HepG2 (cell line): ENCODE data around the gene RPS2. TPM values are rescaled to one million over a fixed set of nuclear protein-coding genes. Genes with fewer than 3 reads are reported as not detected.

Experiments used
- ATAC-seq: fragments of 200-7000 bp; cut with Tn5 transposase; 3 replicates; pipeline ENCODE4 v1.9.1; 2020; ENCODE audit warnings: mild to moderate bottlenecking, moderate library complexity
- BruUV-seq: library from RNA; stranded (reverse); fragments of 400-500 nt; replicated peaks from 2 replicates; lab custom pipeline; 2021; lab: Mats Ljungman, UMichigan
- CTCF ChIA-PET: fragments of 300-600 bp; formaldehyde crosslinking; extraction: SDS; loops from one replicate; lab custom pipeline; 2021; ENCODE audit warnings: low total read pairs, inconsistent platforms, low intra/inter-chr PET ratio; lab: Yijun Ruan, JAX
- POLR2A ChIA-PET: fragments of 350-600 bp; sonication (Branson Sonifier 250); formaldehyde crosslinking; loops from one replicate; lab custom pipeline; 2020; ENCODE audit warnings: antibody characterized with exemption, inconsistent platforms; lab: Yijun Ruan, JAX
- DNase-seq: peaks from one replicate; pipeline ENCODE4 v3.0.0-alpha.2; 2015; ENCODE audit warnings: low spot score
- FAIRE-seq: peaks from 3 replicates; lab custom pipeline; 2011; peaks lifted over from hg19 to GRCh38; lab: Jason Lieb, UNC
- H2AFZ ChIP-seq: one replicate; pipeline ENCODE4 v1.6.1; 2011; ENCODE audit warnings: low read length, inconsistent platforms
- H3K27ac ChIP-seq: fragments of 300-600 bp; 3 replicates; pipeline ENCODE4 v1.8.0; 2011; ENCODE audit warnings: mixed run types, mild to moderate bottlenecking, mixed read lengths, low read length, inconsistent platforms; ENCODE audit not compliant: insufficient read depth; ENCODE audit errors: extremely low read length
- H3K27me3 ChIP-seq, 2 experiments: fragments of 200-600 bp in 1 of 2; 2 replicates in 1 of 2; 3 replicates in 1 of 2; pipeline versions ENCODE4 v1.6.0 to v1.8.0; 2011; ENCODE audit warnings: low read length in 2 of 2, mild to moderate bottlenecking in 2 of 2, moderate library complexity in 2 of 2, inconsistent platforms in 1 of 2; ENCODE audit not compliant: insufficient read depth in 2 of 2, control insufficient read depth in 1 of 2
- H3K36me3 ChIP-seq, 2 experiments: fragments of 200-600 bp in 1 of 2; replicated peaks in 1 of 2; 2 replicates in 1 of 2; 3 replicates in 1 of 2; pipeline versions ENCODE4 v1.5.1 to v1.8.0; 2011; ENCODE audit warnings: low read length in 2 of 2, inconsistent platforms in 1 of 2; ENCODE audit not compliant: insufficient read depth in 2 of 2, control insufficient read depth in 1 of 2
- H3K4me1 ChIP-seq: 2 replicates; pipeline ENCODE4 v1.5.1; 2012; ENCODE audit warnings: low read length, inconsistent platforms; ENCODE audit not compliant: insufficient read depth
- H3K4me2 ChIP-seq: 2 replicates; pipeline ENCODE4 v1.6.0; 2011; ENCODE audit warnings: low read depth, low read length, inconsistent platforms
- H3K4me3 ChIP-seq, 3 experiments: fragments of 200-600 bp in 1 of 3; sonication (generic), shearing (Covaris generic) in 1 of 3; replicated peaks in 1 of 3; 2 replicates each; pipeline ENCODE4 v1.5.1; 2011 to 2016; ENCODE audit warnings: low read length in 3 of 3, inconsistent platforms in 2 of 3, low read depth in 2 of 3, mild to moderate bottlenecking in 2 of 3, control low read depth in 1 of 3, mixed read lengths in 1 of 3; ENCODE audit not compliant: insufficient read depth in 1 of 3
- H3K79me2 ChIP-seq: one replicate; pipeline ENCODE4 v1.6.1; 2011; ENCODE audit warnings: low read length, inconsistent platforms; ENCODE audit not compliant: insufficient read depth
- H3K9ac ChIP-seq: 2 replicates; pipeline ENCODE4 v1.6.0; 2011; ENCODE audit warnings: mild to moderate bottlenecking, low read depth, low read length, inconsistent platforms; ENCODE audit not compliant: insufficient read depth
- H3K9me3 ChIP-seq: 2 replicates; pipeline ENCODE4 v1.5.1; 2012; ENCODE audit warnings: mild to moderate bottlenecking, low read length
- H4K20me1 ChIP-seq: 2 replicates; pipeline ENCODE4 v1.6.0; 2011; ENCODE audit warnings: inconsistent platforms, mild to moderate bottlenecking, low read length, moderate library complexity; ENCODE audit not compliant: insufficient read depth
- EZH2 ChIP-seq: conservative IDR thresholded peaks from 2 replicates; pipeline ENCODE4 v1.6.1; 2012; ENCODE audit warnings: mild to moderate bottlenecking, low read depth, low read length, moderate library complexity
- HNRNPK ChIP-seq: fragments of 200-400 bp; formaldehyde crosslinking; IDR thresholded peaks from 2 replicates; pipeline ENCODE4 v1.6.1; 2018; ENCODE audit warnings: low read length, low read depth, moderate library complexity, mild to moderate bottlenecking; ENCODE audit not compliant: poor library complexity, severe bottlenecking
- KDM2A ChIP-seq: sonication (generic); formaldehyde crosslinking; IDR thresholded peaks from 2 replicates; pipeline ENCODE4 v1.4.0; 2020; ENCODE audit warnings: low read depth, missing genetic modification reagents, borderline replicate concordance
- RAD21 ChIP-seq: fragments of 450-650 bp; formaldehyde crosslinking; IDR thresholded peaks from 2 replicates; pipeline ENCODE4 v1.5.0; 2020; ENCODE audit warnings: mild to moderate bottlenecking
- ZNF510 ChIP-seq: sonication (generic); formaldehyde crosslinking; IDR thresholded peaks from 2 replicates; pipeline ENCODE4 v1.4.0; 2020; ENCODE audit warnings: low read depth, mild to moderate bottlenecking, missing genetic modification reagents
- WGBS: methylation state at CpG from one replicate; pipeline ENCODE4 v1.1.6; 2017; ENCODE audit warnings: low lambda C conversion rate; 5-methylcytosine and 5-hydroxymethylcytosine counted together
- in situ Hi-C: cut with HindIII; loops from 2 replicates; pipeline ENCODE4 v1.10.0; 2017; ENCODE audit warnings: low pct_unique_long_range_greater_than_20kb; ENCODE audit not compliant: extremely low pct_ligation_motif_present
- intact Hi-C: fragments of 100-400 bp; cut with micrococcal nuclease; formaldehyde crosslinking; loops from one replicate; pipeline ENCODE4 v1.10.0; 2022; ENCODE audit not compliant: unreplicated experiment
- polyA plus RNA-seq, 8 experiments: library from polyadenylated mRNA; depleted of rRNA in 3 of 8; stranded (reverse) in 7 of 8; unstranded in 1 of 8; fragments of >200 nt; fragmentation: Illumina TruSeq in 4 of 8; extraction: Trizol in 4 of 8; gene quantifications; 2 replicates each; pipeline versions ENCODE4 v1.2.1 to v1.2.3, GENCODE V29; 2011 to 2016; ENCODE audit warnings: low read depth in 4 of 8, missing spikeins in 1 of 8, mixed read lengths in 1 of 8; ENCODE audit not compliant: insufficient read depth in 1 of 8
- total RNA-seq, 5 experiments: library from RNA; depleted of rRNA; stranded (reverse); fragments of >200 nt; fragmentation: Illumina TruSeq; extraction: Trizol; gene quantifications; 2 replicates each; pipeline ENCODE4 v1.2.3, GENCODE V29; 2016; ENCODE audit warnings: low read depth in 1 of 5
- TF ChIP-seq, protein P1 (sequence below): sonication (generic); formaldehyde crosslinking; IDR thresholded peaks from 2 replicates; pipeline ENCODE4 v1.5.0; 2020; ENCODE audit warnings: missing genetic modification reagents
- TF ChIP-seq, protein P2 (sequence below): sonication (generic); formaldehyde crosslinking; IDR thresholded peaks from 2 replicates; pipeline ENCODE4 v1.4.0; 2020; ENCODE audit warnings: missing genetic modification reagents, mild to moderate bottlenecking, borderline replicate concordance

RPS2 gene
- total and polyA plus RNA-seq, 2 of the 13 experiments (the other 11 are each of a cell fraction or from before 2014, with no cell fraction given): 1,908 to 4,514 TPM

DNA sequence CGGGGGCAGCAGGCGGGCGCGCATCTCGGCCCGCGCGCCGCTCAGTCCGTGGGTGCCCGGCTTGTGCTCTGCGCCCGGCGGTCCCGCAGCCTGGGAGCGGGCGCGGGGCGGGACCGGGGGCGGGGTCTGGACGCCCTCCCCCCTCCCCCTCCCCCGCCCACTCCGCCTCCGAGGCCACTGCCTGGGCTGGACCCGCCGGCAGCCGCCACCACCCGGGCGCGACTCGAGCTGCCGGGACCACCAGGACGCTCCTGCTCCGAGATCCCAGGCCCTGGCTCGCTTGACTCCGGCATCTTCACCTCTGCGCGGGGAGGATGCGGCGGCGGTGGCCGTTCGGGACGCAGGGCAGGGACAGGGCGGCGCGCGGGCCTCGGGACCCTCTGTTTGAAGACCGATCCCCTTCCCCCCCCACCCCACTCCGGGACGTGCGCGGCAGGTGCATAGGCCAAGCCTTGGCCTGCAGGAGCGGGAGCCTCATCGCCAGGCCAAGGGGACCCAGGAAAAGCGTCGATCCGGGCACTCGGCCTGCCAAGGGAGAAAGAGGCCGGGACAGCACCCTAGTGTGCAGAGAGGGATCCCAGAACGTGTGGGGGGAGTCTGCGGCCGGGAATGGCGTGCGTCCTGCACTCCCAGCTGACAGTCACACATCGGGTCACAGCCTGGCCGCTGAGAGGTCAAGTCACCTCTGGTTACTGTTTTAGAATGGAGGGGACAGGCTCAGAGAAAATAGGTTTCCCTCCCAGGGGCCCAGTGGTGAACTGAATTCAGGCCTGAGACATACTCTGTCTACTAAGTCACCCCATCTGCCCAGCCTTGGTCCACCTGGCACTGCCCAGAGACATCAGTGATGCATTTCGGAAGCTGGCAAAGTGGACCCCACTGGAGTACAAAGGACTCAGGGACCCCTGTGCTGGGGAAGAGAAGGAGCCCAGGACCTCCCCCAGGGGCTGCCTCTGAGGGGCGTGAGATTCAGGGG lies 46.0 kb downstream of the RPS2 start, which contains the start of gene HS3ST6:
HS3ST6 (minus strand) TSS at position 65 of the 976 bp plus-strand sequence. CDS start 92 bp downstream, outside the sequence.
- DNase-seq (no peak), FAIRE-seq (no peak), ATAC-seq (no peak; the same call in 2 of the 3 replicates)
- intact Hi-C loops (no loop called here), in situ Hi-C loops (no loop called here)
- no peaks in the 10 kb centered on the region for H3K79me2 ChIP-seq
- H3K27ac ChIP-seq: no peak within 1 kb of the TSS
- WGBS: 10% methylated on average over 2 of the region's 71 CpGs
- peaks cover 26% of the 10 kb centered on the region for H3K4me1 ChIP-seq
- H2AFZ ChIP-seq: no peak within 1 kb of the TSS
- BruUV-seq: no TSS peak
- no peak within 1 kb of the TSS for H3K9ac ChIP-seq
- peaks cover 33 to 86% of the 10 kb centered on the region in 2 experiments for H3K27me3 ChIP-seq
- no peak within 1 kb of the TSS for H3K4me3 ChIP-seq
- H3K36me3 ChIP-seq: no peaks in the 10 kb centered on the region
- no peak within 1 kb of the TSS for H3K4me2 ChIP-seq
- CTCF ChIA-PET: no interaction called here
- H4K20me1 ChIP-seq: 0 out of 2 replicates have a peak, but pooled peaks cover 2% of the 10 kb centered on the region
- TF ChIP-seq HNRNPK (peak; percentile 29), ZNF510 (CRISPR knock-in tag) (no peak)
- H3K9me3 ChIP-seq: no peaks in the 10 kb centered on the region
- POLR2A ChIA-PET: no interaction called here

DNA sequence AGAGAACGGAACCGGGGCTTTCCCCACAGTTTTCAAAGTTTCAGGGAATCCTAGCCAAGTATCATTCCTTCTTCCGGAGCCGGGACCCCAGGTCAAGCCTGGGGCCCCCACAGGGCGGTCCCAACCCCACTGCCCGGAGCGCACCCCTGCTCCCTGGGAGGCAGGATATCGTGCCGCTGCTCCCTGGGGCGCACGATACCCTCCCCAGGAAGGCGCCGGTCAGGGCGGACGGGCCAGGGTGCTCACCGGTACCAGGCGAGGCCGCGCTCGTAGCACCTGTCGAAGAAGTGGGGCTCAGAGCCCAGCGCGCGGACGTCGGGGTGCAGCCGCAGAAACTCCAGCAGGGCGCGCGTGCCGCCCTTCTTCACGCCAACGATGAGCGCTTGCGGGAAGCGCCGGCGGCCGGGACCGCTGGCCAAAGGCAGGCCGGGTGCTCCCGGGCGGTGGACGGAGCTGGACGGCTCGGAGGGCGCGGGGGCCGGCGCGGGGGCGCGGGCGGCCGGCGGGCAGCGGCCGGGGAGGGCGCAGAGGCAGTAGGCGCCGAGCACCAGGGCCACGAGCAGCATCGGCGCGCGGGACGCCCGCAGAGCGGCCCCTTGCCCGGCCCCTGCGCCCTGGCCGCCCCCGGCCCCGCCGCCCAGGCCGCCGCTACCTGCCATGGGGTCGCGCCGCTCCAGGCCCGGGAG lies 46.8 kb downstream of the RPS2 start:
- no peak overlapping the region for H3K27ac ChIP-seq
- no peaks in the 10 kb centered on the region for H3K9me3 ChIP-seq
- in situ Hi-C loops: no loop called here
- no peaks in the 10 kb centered on the region for H3K79me2 ChIP-seq
- peaks cover 35 to 86% of the 10 kb centered on the region in 2 experiments for H3K27me3 ChIP-seq
- BruUV-seq: no TSS peak
- peaks cover 19% of the 10 kb centered on the region for H3K4me1 ChIP-seq
- FAIRE-seq (no peak), DNase-seq (no peak), ATAC-seq (no peak)
- intact Hi-C loops: no loop called here
- no peaks in the 10 kb centered on the region for H3K36me3 ChIP-seq
- H3K9ac ChIP-seq: no peak overlapping the region
- 60% methylated on average over 3 of the region's 81 CpGs for WGBS
- H3K4me3 ChIP-seq: no peak overlapping the region
- H4K20me1 ChIP-seq: 0 out of 2 replicates have a peak, but pooled peaks cover 2% of the 10 kb centered on the region
- H2AFZ ChIP-seq: no peak overlapping the region
- CTCF ChIA-PET: no interaction called here
- POLR2A ChIA-PET: no interaction called here
- no peak overlapping the region for H3K4me2 ChIP-seq
- TF ChIP-seq, protein P1, sequence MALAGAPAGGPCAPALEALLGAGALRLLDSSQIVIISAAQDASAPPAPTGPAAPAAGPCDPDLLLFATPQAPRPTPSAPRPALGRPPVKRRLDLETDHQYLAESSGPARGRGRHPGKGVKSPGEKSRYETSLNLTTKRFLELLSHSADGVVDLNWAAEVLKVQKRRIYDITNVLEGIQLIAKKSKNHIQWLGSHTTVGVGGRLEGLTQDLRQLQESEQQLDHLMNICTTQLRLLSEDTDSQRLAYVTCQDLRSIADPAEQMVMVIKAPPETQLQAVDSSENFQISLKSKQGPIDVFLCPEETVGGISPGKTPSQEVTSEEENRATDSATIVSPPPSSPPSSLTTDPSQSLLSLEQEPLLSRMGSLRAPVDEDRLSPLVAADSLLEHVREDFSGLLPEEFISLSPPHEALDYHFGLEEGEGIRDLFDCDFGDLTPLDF (CRISPR knock-in tag): no peak
- TF ChIP-seq RAD21 (CRISPR knock-in tag) (no peak), KDM2A (CRISPR knock-in tag) (no peak), EZH2 (peak; percentile 68; the same call in 1 of the 2 replicates)
- TF ChIP-seq, protein P2, sequence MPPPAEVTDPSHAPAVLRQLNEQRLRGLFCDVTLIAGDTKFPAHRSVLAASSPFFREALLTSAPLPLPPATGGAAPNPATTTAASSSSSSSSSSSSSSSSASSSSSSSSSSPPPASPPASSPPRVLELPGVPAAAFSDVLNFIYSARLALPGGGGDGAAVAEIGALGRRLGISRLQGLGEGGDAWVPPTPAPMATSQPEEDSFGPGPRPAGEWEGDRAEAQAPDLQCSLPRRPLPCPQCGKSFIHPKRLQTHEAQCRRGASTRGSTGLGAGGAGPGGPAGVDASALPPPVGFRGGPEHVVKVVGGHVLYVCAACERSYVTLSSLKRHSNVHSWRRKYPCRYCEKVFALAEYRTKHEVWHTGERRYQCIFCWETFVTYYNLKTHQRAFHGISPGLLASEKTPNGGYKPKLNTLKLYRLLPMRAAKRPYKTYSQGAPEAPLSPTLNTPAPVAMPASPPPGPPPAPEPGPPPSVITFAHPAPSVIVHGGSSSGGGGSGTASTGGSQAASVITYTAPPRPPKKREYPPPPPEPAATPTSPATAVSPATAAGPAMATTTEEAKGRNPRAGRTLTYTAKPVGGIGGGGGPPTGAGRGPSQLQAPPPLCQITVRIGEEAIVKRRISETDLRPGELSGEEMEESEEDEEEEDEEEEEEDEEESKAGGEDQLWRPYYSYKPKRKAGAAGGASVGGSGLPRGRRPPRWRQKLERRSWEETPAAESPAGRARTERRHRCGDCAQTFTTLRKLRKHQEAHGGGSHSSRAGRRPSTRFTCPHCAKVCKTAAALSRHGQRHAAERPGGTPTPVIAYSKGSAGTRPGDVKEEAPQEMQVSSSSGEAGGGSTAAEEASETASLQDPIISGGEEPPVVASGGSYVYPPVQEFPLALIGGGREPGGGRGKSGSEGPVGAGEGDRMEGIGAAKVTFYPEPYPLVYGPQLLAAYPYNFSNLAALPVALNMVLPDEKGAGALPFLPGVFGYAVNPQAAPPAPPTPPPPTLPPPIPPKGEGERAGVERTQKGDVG (CRISPR knock-in tag): no peak
